A549 treated with DMSO at 1 μM for 4 hours (cell line): ENCODE results near the gene RPL22. TPM values are rescaled to one million over a fixed set of nuclear protein-coding genes. Genes with fewer than 3 reads are reported as not detected.

Source experiments
- total RNA-seq: library from RNA; stranded (reverse); fragments of 200-300 nt; extraction: Qiagen RNA extraction; gene quantifications from 5 replicates; pipeline ENCODE4 v1.2.3, GENCODE V29; 2022; ENCODE audit warnings: low read depth

RPL22 gene
- total RNA-seq = 266 to 472 TPM (median 442 TPM) in 5 replicates

GRCh38 chr1:6199298-6200187 is at the start of gene RPL22:
TSS of gene RPL22 (minus strand) at chr1:6199595. CDS start at chr1:6199573, 22 bp downstream.

GRCh38 chr1:6243993-6244392 is 44.6 kb upstream of the RPL22 start, which contains the start of gene HES3:
TSS of gene HES3 (plus strand) at chr1:6244179. CDS start at chr1:6244366, 187 bp downstream.

DNA sequence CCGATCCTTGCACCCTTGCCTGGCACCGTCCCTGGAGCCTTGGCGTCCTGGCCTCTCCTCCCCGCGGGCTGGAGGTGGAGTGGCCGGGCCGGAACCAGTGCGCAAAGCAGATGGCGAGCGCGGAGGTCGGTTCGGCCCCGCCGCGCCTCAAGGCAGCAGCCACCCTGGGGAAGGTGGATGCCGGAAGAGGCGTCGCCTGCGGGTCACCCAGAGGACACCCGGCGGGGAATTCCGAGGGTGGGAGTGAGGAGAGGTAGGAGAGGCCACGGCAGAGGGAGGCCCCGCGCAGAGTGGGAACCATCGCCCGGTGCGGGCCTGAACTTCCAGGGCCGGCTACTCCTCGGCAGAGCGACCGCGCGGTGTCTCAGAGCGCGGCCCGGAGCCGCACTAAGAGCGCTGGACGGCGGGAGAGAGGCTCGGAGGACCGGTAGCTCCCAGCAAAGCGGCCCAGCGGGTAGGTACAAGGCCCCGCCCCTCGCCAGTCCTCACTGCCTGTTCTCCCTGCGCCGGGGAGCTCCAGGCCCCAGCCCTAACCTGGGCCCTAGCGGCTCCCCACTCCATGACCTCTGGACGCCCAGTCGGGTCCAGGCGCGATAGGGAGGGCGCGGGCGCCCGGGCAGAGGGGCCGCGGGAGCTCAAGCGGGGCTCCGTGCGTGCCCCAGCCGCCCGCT is 6.6 kb upstream of the RPL22 start, which contains the start of gene RNF207:
Gene RNF207 (plus strand): TSS at position 271 of the 671 bp plus-strand sequence. CDS start 417 bp downstream, outside the sequence.

GRCh38 chr1:6180268-6180706 is 19.1 kb downstream of the RPL22 start, which contains the start of gene CHD5:
TSS of gene CHD5 (minus strand) at chr1:6180321. CDS start at chr1:6180023, 298 bp downstream.

Other genes with a start within 250 kb of the RPL22 start
- 4.2 to 5.7 TPM (median 5.3 TPM) in 5 replicates for gene NPHP4, start 207.2 kb downstream of the RPL22 start, total RNA-seq
- gene KCNAB2, start 153.7 kb downstream of the RPL22 start, total RNA-seq = 6.9 to 10.0 TPM (median 8.3 TPM) in 5 replicates
- gene CHD5, start 19.3 kb downstream of the RPL22 start, total RNA-seq = 0.58 to 1.1 TPM (median 0.81 TPM) in 5 replicates
- gene RNF207, start 6.5 kb upstream of the RPL22 start, total RNA-seq = 13.2 to 21.6 TPM (median 17.0 TPM) in 5 replicates
- 50.0 to 62.8 TPM (median 58.0 TPM) in 5 replicates for gene ICMT, start 36.4 kb upstream of the RPL22 start, total RNA-seq
- gene HES3, start 44.6 kb upstream of the RPL22 start, total RNA-seq = 0.15 TPM in 1 of 5 replicates, not detected in the others
- gene GPR153, start 61.5 kb upstream of the RPL22 start, total RNA-seq = 0.99 to 1.4 TPM (median 1.2 TPM) in 5 replicates
- gene ACOT7, start 194.2 kb upstream of the RPL22 start, total RNA-seq = 56.2 to 75.5 TPM (median 71.0 TPM) in 5 replicates
- gene HES2, start 220.3 kb upstream of the RPL22 start, total RNA-seq = 2.1 to 4.3 TPM (median 3.1 TPM) in 5 replicates
- gene ESPN, start 225.2 kb upstream of the RPL22 start, total RNA-seq = 0.37 to 0.79 TPM (median 0.58 TPM) in 4 of 5 replicates, not detected in the other